Natural killer cell (primary cell): ENCODE data around the gene NHS. TPM values are rescaled to one million over a fixed set of nuclear protein-coding genes. Genes with fewer than 3 reads are reported as not detected.

Experiments used
- ATAC-seq, 3 donors: fragments of 150-1000 bp in 2 of 3; fragments of 200-7000 bp in 1 of 3; cut with Tn5 transposase; 1 replicate in 1 of 3; 2 replicates in 2 of 3; pipeline ENCODE4 v1.10.0; 2021; ENCODE audit warnings: mild to moderate bottlenecking in 2 of 3, moderate library complexity in 2 of 3
- DNase-seq, 2 donors: peaks; one replicate each; pipeline versions ENCODE4 v3.0.0 to v3.0.0-alpha.2; 2013 to 2021; ENCODE audit warnings: mixed read lengths in 1 of 2
- H3K27ac ChIP-seq: one replicate; pipeline ENCODE4 v1.5.1; 2013; ENCODE audit warnings: mild to moderate bottlenecking, low read length
- H3K27me3 ChIP-seq: one replicate; pipeline ENCODE4 v1.6.1; 2013; ENCODE audit warnings: low read length; ENCODE audit not compliant: control insufficient read depth, insufficient read depth
- H3K36me3 ChIP-seq: one replicate; pipeline ENCODE4 v1.6.1; 2013; ENCODE audit warnings: low read length; ENCODE audit not compliant: control insufficient read depth, insufficient read depth
- H3K4me1 ChIP-seq: one replicate; pipeline ENCODE4 v1.6.1; 2013; ENCODE audit warnings: low read length; ENCODE audit not compliant: control insufficient read depth, insufficient read depth
- H3K4me3 ChIP-seq: one replicate; pipeline ENCODE4 v1.5.1; 2013; ENCODE audit warnings: low read length
- H3K9me3 ChIP-seq: one replicate; pipeline ENCODE4 v1.6.1; 2013; ENCODE audit warnings: low read length; ENCODE audit not compliant: control insufficient read depth, insufficient read depth
- H3K27ac Mint-ChIP-seq, 2 donors: one replicate each; pipeline ENCODE4 v1.8.0; 2022; ENCODE audit warnings: mild to moderate bottlenecking in 2 of 2, mixed read lengths in 2 of 2, moderate library complexity in 1 of 2
- H3K27me3 Mint-ChIP-seq, 2 donors: one replicate each; pipeline ENCODE4 v1.8.0; 2022; ENCODE audit warnings: low read depth in 2 of 2, mixed read lengths in 2 of 2
- H3K36me3 Mint-ChIP-seq: one replicate; pipeline ENCODE4 v1.8.0; 2022; ENCODE audit warnings: mixed read lengths
- H3K4me1 Mint-ChIP-seq, 2 donors: one replicate each; pipeline ENCODE4 v1.8.0; 2022; ENCODE audit warnings: mixed read lengths in 2 of 2
- H3K4me3 Mint-ChIP-seq: one replicate; pipeline ENCODE4 v1.8.0; 2022; ENCODE audit warnings: mild to moderate bottlenecking, moderate library complexity, mixed read lengths
- H3K9me3 Mint-ChIP-seq, 2 donors: one replicate each; pipeline ENCODE4 v1.8.0; 2022; ENCODE audit warnings: mixed read lengths in 2 of 2
- WGBS: methylation state at CpG from one replicate; pipeline ENCODE4 v1.1.7; 2013; ENCODE audit warnings: missing lambda C conversion rate; ENCODE audit not compliant: insufficient coverage; 5-methylcytosine and 5-hydroxymethylcytosine counted together
- intact Hi-C: fragments of 100-400 bp; cut with micrococcal nuclease; formaldehyde crosslinking; loops from one replicate; pipeline ENCODE4 v1.14.2; 2022
- total RNA-seq, 4 donors: library from RNA; stranded (reverse); fragments of 120-200 nt in 1 of 4; gene quantifications; one replicate each; pipeline versions ENCODE4 v1.2.3 to v1.2.4, GENCODE V29; 2013 to 2022
- TF ChIP-seq, protein P1 (sequence below): fragments of 200-600 bp; IDR thresholded peaks from one replicate; pipeline ENCODE4 v1.8.0; 2022; ENCODE audit warnings: antibody characterized with exemption

The NHS gene
- total RNA-seq, 3 donors from 2014 or later (not counting 1 experiment from before 2014, with no cell fraction given), result 0.05 to 0.28 TPM; not detected in 1

DNA sequence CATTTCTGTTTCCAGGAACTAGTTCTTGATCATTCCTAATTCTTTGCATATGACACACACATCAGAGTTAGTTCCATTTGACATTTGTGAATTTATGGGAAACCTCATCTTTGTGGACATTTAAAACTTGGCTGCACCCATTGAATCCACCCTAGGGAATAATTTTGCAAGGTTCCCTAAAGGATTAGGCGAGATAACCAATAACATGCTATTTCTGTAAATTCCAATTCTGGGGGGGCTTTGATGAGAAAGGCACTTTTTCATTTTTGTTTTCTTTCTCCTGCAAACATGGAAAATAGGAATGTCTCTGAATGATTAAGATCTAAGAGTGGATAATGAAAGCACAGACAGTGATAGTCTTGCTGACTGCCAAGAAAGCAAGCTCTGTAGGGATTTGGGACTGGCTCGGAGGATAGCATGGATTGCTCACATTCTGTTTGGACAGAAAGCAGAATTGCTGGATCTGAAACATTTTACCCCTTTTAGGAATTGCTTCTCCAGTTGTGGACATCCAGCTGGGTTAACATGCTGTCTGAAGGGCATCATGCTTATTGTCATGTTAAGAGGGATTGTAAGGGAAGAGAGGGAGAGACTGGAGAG, 145.1 kb downstream of the NHS start:
- no peaks in the 10 kb centered on the region for H3K9me3 ChIP-seq
- Mint-ChIP-seq H3K4me1 (no peaks in the 10 kb centered on the region), H3K9me3 (no peaks in the 10 kb centered on the region), H3K36me3 (no peaks in the 10 kb centered on the region), H3K27me3 (no peaks in the 10 kb centered on the region), H3K27ac (no peak overlapping the region), H3K4me3 (no peak overlapping the region)
- H3K27ac ChIP-seq, result no peak overlapping the region
- H3K4me1 ChIP-seq, result no peaks in the 10 kb centered on the region
- DNase-seq (no peak), ATAC-seq (no peak)
- 89% methylated on average over 1 of the region's 2 CpGs for WGBS
- H3K4me3 ChIP-seq, result no peak overlapping the region
- intact Hi-C loops, result no loop called here
- H3K36me3 ChIP-seq, result no peaks in the 10 kb centered on the region
- TF ChIP-seq, protein P1, sequence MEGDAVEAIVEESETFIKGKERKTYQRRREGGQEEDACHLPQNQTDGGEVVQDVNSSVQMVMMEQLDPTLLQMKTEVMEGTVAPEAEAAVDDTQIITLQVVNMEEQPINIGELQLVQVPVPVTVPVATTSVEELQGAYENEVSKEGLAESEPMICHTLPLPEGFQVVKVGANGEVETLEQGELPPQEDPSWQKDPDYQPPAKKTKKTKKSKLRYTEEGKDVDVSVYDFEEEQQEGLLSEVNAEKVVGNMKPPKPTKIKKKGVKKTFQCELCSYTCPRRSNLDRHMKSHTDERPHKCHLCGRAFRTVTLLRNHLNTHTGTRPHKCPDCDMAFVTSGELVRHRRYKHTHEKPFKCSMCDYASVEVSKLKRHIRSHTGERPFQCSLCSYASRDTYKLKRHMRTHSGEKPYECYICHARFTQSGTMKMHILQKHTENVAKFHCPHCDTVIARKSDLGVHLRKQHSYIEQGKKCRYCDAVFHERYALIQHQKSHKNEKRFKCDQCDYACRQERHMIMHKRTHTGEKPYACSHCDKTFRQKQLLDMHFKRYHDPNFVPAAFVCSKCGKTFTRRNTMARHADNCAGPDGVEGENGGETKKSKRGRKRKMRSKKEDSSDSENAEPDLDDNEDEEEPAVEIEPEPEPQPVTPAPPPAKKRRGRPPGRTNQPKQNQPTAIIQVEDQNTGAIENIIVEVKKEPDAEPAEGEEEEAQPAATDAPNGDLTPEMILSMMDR, result no peak
- H3K27me3 ChIP-seq, result no peaks in the 10 kb centered on the region

DNA sequence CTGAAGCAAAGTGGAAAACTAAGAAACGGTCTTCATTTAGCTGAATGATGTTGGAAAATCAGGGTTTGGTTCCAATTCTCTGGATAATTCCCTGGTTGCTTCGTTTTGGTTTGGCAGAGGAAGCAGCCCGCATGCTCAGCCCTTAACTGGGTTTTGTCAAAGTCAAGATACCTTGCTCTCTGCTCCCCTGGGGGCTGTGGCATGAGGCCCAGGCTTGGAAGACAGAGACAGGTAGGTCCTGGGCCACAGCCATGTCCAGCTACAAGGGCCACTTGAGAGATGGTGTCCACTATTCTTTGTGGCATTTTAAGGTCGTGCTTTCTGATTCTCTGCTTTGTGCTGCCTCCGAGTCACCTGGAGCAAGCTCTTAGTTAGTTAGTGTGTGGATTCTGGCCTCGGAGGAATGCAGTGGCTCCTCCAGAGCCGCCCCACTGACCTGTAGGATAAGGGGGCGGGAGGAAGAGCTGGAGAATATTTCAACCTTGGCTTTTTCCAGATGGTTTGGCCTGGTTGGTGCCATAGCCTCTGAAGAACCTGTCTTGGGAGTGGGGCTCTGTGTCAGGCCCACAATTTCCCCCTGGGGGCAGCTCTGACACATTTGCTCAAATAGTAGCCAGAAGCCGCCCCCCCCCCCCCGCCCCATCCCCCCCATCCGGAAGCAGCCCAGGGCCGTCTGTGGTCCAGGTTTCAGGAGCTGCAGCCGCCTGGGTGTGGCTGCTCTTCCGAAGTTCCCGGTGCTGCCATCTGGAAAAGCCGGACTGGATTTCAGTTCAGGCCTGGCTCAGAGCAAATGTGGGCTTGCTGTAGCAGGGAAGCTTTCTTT, 147.1 kb downstream of the NHS start:
- Mint-ChIP-seq H3K4me3 (no peak overlapping the region), H3K36me3 (no peaks in the 10 kb centered on the region), H3K4me1 (no peaks in the 10 kb centered on the region), H3K27ac (no peak overlapping the region), H3K27me3 (no peaks in the 10 kb centered on the region), H3K9me3 (no peaks in the 10 kb centered on the region)
- H3K27ac ChIP-seq, result no peak overlapping the region
- no peaks in the 10 kb centered on the region for H3K36me3 ChIP-seq
- WGBS, result 79% methylated on average over 13 of the region's 16 CpGs
- TF ChIP-seq, protein P1, result no peak
- ATAC-seq (no peak), DNase-seq (no peak)
- intact Hi-C loops, result no loop called here
- H3K4me3 ChIP-seq, result no peak overlapping the region
- H3K9me3 ChIP-seq, result no peaks in the 10 kb centered on the region
- no peaks in the 10 kb centered on the region for H3K4me1 ChIP-seq
- H3K27me3 ChIP-seq, result no peaks in the 10 kb centered on the region

DNA sequence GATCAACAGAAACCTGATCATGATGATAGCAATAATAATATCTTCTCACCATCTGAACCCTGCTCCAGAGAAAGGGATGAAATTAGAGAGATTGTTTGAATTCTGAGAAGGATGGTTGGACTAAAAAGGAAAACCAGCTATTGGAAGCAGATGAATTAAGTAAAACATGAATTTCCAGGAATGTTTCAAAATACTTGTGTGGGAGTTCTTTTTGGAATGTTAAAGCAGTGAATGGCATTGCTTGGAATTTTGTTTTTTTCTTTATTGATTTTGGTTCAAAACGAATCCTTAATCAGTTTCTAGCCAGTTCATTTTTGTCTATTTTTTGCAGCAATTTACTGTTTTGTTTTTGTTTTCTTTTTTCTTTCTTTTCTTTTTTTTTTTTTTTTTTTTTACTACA, 150.3 kb downstream of the NHS start:
- no peak overlapping the region for H3K4me3 Mint-ChIP-seq
- Histone ChIP-seq H3K27me3 (no peaks in the 10 kb centered on the region), H3K4me1 (no peaks in the 10 kb centered on the region), H3K36me3 (no peaks in the 10 kb centered on the region), H3K9me3 (no peaks in the 10 kb centered on the region), H3K27ac (no peak overlapping the region), H3K4me3 (no peak overlapping the region)
- TF ChIP-seq, protein P1, result no peak
- H3K36me3 Mint-ChIP-seq, result no peaks in the 10 kb centered on the region
- intact Hi-C loops, result no loop called here
- WGBS, result no CpG with 5 or more reads among the region's 1 CpG
- no peaks in the 10 kb centered on the region for H3K9me3 Mint-ChIP-seq
- H3K27me3 Mint-ChIP-seq, result peaks cover 0 to 20% of the 10 kb centered on the region in 2 donors
- ATAC-seq, result no peak
- no peak overlapping the region for H3K27ac Mint-ChIP-seq
- no peaks in the 10 kb centered on the region for H3K4me1 Mint-ChIP-seq
- no peak for DNase-seq
